GM18858 (cell line): ENCODE measurements around the gene SYNPO2.
"Not testable (repeated sequence)": the region's sequence is repeated elsewhere in the genome, so short reads cannot be mapped to it uniquely, and the experiment has no call there.

Source experiments
- ATAC-seq: cut with Tn5 transposase; IDR thresholded peaks from one replicate; pipeline ENCODE4 v1.9.1; 2021; ENCODE audit not compliant: unreplicated experiment

The SYNPO2 gene

GRCh38 chr4:119053997-119054396 lies 165.3 kb downstream of the SYNPO2 start:
- no peak for ATAC-seq

- ATAC-seq = no peak
These were observed 168.8 kb downstream of the SYNPO2 start for GRCh38 chr4:119057417-119057816.

GRCh38 chr4:119059221-119059620 lies 170.6 kb downstream of the SYNPO2 start:
- no peak for ATAC-seq

DNA sequence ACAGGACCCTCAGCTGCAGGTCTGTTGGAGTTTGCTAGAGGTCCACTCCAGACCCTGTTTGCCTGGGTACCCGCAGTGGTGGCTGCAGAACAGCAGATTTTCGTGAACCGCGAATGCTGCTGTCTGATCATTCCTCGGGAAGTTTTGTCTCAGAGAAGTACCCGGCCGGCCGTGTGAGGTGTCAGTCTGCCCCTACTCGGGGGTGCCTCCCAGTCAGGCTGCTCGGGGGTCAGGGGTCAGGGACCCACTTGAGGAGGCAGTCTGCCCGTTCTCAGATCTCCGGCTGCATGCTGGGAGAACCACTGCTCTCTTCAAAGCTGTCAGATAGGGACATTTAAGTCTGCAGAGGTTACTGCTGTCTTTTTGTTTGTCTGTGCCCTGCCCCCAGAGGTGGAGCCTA lies 178.5 kb downstream of the SYNPO2 start:
- not testable (repeated sequence) for ATAC-seq

- ATAC-seq = not testable (repeated sequence)
These were observed 179.2 kb downstream of the SYNPO2 start for GRCh38 chr4:119067670-119068360.

DNA sequence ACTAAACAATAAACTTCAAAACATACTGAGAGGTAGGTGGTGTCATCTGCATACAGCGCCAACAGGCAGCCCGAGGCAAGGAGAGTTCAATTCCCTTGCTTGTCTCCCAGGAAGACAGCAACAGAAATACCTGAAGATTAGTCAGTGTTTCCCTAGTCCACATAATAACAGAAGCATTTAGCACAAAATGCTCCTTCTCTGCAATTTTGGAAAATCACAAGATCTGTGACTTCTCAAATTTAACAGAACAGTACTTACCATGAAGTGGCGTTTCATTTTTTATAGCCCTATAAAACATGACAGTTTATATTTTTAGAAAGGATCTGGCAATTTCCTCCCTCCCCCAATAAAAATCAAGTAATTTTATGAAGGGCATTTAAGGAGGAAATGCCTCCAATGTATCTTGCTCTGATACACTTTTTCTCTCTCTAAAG lies 179.9 kb downstream of the SYNPO2 start:
- no peak for ATAC-seq

DNA sequence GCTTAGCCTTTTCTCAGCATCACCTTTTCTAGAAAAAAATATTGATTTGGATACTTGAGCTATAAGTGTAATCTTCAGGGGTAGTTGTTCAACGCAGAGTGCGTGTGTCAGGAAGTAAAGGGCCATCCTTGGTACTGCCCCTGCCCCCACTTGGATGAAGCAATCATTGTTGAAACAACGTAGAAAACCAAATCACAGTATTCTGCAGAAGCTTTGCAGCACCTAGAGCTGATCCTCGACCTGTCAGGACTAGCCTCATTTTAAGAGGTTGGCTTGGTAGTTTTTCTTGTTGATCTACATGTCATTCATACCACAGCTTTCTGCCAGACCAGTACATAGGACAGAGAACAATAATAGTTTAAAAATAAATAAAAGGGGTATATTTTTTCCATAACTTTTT lies 181.6 kb downstream of the SYNPO2 start:
- no peak for ATAC-seq

DNA sequence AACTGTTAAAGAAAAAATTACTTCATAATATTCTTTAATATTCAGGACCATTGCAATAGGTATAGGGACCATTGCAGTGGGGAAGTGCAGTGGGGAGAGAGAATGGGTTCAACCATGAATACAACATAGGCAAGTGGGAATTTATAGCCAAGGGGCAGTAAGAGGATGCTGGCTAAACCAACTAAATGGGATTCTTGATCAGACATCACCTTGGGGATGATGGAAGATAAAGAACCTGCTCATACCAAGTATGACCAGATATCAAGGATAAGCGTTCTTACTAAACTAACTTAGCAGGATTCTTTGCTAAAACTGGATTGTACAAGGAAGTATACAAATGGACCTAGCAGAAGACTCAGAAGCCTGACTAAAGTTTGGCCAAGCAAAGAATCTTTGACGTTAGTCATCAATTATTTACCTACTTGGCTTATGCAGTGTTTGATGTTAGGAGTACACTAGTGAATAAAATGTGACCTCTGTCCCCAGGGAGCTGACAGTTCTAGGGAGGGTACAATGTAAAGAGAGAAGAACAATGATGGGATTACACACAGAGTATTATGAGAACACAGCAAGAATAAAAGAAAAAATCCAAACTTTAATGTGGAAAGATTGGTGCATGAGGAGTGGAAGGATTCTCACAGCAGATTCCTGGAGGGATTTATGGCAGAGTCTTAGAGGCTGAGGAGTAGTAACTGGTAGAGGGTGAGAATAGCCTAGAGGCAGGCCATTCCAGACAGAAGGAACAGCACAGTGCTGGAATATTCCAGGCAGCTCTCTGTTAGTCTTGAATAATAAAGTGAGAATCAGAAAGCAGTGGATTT lies 192.3 kb downstream of the SYNPO2 start:
- no peak for ATAC-seq

- ATAC-seq = no peak
These were observed 192.8 kb downstream of the SYNPO2 start for GRCh38 chr4:119081542-119081859.

GRCh38 chr4:119081943-119082342 lies 193.3 kb downstream of the SYNPO2 start:
- ATAC-seq = no peak

DNA sequence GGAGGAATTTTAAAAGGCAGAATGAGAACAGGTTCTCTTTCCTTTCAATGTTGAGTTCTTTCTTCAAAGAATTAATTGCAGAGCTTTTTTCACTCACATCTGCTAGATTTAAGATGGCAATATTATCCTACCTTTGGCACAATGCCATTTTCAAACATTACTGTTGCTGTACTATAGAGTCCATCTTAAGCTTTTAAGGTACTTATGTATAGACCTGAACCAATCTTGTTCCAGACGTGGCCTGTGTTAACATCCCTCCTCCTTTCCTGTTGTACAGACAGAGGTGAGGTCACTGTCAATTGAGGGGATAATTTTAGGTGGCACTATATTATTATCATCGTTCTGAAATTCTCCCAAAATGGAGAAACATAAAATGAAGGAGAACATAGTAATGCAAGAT lies 194.0 kb downstream of the SYNPO2 start:
- no peak for ATAC-seq

DNA sequence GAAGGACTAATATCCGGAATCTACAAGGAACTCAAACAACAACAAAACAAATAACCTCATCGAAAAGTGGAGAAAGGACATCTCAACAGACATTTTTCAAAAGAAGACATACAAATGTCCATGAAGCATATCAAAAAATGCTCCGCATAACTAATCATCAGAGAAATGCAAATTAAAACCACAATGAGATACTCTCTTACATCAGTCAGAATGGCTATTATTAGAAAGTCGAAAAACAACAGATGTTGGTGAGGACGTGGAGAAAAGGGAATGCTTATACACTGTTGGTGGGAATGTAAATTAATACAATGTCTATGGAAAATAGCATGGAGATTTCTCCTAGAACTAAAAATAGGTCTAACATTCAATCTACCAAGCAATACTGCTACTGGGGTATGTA lies 195.9 kb downstream of the SYNPO2 start:
- ATAC-seq = no peak

DNA sequence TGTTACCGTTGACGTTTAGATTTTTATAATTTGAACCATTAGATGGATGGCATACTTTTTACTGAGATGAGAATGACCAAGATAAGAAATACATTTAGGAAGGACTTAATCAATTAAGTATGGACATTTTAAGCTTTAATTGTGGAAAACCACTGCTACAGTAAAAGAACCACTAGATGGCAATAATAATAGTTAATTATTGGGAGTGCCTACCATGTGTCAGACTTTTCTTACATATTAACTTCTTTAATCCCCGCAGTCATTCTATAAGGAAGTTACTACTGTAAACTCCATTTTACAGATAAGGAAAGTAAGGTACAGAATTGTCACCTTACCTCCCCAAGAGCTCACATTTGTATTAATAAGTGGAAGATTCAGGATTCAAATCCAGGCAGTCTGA lies 198.5 kb downstream of the SYNPO2 start:
- ATAC-seq = no peak

GRCh38 chr4:119087656-119088055 lies 199.0 kb downstream of the SYNPO2 start:
- ATAC-seq = no peak

GRCh38 chr4:119093042-119093827 lies 204.6 kb downstream of the SYNPO2 start:
- ATAC-seq = no peak

DNA sequence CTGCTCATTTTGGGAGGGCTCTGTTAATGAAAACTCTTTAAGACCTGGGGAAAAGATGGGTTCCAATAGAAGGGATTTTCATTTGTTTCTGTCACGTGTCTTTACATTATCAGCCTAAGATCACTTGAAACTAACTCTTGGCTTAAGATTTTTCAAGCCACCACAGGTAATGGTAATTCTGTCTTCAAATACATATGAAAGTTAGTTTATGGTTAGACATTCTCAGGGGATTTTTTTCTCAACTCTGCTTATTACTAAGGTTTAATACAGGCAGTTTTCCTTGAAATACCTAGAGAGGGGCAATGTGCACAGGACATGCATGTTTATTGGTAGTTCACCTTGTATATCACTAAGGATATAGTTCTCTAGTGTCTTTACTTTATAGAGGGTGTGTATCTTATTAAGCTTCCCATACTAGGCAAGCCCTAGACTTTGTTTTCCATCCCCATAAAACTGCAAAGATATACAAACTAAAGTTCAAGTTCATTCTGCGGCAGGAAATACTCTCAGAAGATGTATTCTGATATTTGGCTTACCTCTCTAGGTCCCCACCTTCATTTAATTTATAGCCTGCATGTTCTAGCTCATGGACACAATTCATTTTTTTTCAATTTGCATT lies 208.7 kb downstream of the SYNPO2 start:
- no peak for ATAC-seq

DNA sequence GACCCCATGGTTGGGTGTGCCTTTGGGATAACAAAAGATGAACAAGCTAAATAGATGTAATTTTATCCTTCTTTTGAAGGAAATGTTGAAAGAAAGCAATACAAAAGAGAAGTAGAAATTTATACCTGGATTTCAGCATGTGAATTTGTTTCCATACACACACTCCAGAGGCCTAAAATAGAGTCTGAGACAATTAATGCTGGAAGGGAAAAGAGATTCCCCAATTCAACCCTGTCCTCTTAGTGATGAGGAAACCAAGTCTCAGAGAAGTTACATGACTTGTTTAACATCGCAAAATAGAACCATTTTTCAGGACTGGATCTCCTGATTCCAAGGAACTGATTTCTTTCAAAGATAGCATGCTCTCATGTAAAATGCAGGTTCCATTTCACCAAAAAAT lies 209.7 kb downstream of the SYNPO2 start:
- ATAC-seq = no peak

DNA sequence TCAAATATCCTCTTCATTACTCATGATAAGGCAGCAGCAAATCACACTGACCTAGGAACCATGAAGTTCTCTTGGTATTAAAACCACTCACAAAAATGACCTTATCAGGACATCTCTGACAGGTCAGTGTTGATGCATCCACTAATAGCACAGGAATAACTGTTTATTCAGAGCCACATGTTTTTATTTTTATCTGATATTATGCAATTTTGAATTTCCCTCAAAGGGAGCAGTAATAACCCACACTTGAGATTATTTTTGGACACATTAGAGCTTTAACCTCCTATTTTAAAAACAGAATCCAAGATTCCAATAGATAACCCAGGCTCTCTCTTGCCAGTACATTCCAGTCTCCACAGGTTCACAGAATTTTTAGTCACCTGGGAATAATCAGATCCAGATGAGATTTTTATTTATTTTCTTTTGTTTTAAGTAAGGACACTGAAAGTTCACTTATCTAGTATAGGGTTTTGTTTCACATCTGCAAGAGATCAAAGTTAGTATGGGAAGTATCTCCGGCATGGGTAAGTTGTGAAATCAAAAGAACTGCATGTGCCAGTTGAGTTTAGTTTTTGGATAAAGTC lies 210.7 kb downstream of the SYNPO2 start:
- ATAC-seq = no peak

- no peak for ATAC-seq
These were observed 212.0 kb downstream of the SYNPO2 start for GRCh38 chr4:119100655-119101054.

DNA sequence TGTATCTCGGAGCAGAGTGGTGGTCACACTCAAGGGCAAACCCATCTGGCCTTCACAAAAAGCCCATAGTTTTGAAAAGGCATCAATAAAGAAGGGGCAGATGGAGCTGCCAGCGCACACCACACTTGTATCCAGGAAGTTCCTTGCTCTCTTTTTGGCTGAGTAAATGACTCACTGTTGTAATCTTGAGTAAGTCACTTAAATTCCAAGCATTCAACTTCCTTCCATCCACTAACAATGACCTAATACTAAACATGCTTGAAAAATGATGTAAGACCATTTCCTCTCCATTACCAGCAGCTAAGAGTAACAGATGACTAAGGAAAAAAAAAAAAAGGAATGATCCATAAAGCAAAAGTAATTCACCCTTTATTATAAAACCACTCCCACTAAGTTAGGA lies 214.6 kb downstream of the SYNPO2 start:
- no peak for ATAC-seq

DNA sequence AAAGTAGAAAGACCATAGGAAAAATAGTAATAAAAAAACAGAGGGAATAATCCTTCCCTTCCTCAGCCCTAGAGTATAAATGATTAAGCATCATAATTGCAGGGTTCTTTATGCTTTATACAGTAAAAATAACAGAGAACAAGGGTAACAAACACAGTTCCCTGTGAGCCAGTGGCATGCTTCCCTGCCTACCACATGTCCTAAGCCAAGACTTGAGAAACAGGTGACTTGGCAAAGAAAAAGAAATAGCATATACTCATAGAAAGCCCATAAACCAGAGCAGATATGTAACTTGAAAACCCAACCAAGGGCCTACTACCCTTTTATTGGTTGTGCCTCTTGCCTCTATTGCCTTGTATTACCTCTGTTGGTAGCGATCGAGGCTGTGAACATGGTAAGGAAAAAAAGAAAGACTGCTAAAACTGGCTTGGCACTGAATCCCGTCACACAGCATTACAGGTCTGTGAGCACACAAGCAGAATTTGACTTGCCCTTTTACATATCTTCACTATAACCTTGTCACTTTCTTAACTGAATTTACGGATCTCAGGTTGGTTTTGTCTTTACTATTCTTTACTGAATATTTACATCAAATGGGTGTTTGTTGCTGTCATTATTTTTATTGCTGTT lies 216.1 kb downstream of the SYNPO2 start:
- ATAC-seq = no peak
